Measurements from ENCODE around the gene HDAC9. TPM values are rescaled to one million over a fixed set of nuclear protein-coding genes. Genes with fewer than 3 reads are reported as not detected.

HDAC9 gene
- total RNA-seq, 1 experiment from 2014 or later, result 159 TPM

DNA sequence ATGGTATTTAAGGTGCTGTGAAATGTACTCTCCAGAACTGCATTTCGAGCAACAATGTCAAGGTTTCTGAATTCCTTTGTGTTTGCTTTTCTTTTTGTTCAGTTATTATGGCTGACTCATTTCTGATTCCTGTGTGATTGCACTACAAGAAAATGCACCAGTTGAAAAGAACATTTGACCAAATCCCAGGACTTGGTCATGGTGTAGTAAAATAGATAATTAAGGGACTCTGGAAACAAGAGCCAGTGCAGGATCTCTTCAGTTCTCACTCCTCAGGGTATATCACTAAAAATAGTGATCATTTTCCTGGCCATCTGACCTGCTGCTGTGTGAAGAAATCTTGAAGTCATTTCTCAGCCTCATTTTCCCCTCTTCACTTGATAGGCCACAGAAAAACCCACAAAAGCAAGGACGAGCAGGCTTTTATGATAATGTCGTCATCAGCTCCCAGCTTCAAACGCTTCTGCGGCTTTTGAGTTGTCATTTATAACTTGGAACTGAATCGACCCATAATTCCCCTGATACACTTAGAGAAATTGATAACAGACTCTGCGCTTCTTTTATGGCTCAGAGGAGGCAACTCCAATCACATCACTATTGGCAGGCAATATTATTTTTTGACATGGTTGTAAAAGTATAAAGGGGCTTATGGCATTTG is 274.7 kb downstream of the HDAC9 start:
- H3K36me3 Mint-ChIP-seq (ENCODE audit: insufficient read depth, unreplicated experiment), result no peaks in the 10 kb centered on the region

GRCh38 chr7:18770822-18771221 is 275.3 kb downstream of the HDAC9 start:
- DNase-seq, result no peak
- intact Hi-C loops (cut with micrococcal nuclease; ENCODE audit: unreplicated experiment), result no loop called here
- Mint-ChIP-seq H3K4me3 (ENCODE audit: low read depth, unreplicated experiment) (no peak overlapping the region), H3K4me1 (ENCODE audit: low read depth, unreplicated experiment) (no peaks in the 10 kb centered on the region), H3K27ac (ENCODE audit: unreplicated experiment) (no peak overlapping the region), H3K36me3 (ENCODE audit: insufficient read depth, unreplicated experiment) (no peaks in the 10 kb centered on the region), H3K27me3 (ENCODE audit: unreplicated experiment) (no peaks in the 10 kb centered on the region), H3K9me3 (ENCODE audit: low read depth, unreplicated experiment) (no peaks in the 10 kb centered on the region)
- no TSS peak for BruUV-seq (replicated peaks)
- TF ChIP-seq, protein P1, sequence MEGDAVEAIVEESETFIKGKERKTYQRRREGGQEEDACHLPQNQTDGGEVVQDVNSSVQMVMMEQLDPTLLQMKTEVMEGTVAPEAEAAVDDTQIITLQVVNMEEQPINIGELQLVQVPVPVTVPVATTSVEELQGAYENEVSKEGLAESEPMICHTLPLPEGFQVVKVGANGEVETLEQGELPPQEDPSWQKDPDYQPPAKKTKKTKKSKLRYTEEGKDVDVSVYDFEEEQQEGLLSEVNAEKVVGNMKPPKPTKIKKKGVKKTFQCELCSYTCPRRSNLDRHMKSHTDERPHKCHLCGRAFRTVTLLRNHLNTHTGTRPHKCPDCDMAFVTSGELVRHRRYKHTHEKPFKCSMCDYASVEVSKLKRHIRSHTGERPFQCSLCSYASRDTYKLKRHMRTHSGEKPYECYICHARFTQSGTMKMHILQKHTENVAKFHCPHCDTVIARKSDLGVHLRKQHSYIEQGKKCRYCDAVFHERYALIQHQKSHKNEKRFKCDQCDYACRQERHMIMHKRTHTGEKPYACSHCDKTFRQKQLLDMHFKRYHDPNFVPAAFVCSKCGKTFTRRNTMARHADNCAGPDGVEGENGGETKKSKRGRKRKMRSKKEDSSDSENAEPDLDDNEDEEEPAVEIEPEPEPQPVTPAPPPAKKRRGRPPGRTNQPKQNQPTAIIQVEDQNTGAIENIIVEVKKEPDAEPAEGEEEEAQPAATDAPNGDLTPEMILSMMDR (IDR thresholded peaks at IDR 0.05; ENCODE audit: unreplicated experiment), result no peak
- CTCF ChIA-PET, result no interaction called here

More for the DNA sequence above, 274.7 kb downstream of the HDAC9 start:
- intact Hi-C loops (cut with micrococcal nuclease; ENCODE audit: unreplicated experiment), result no loop called here
- Mint-ChIP-seq H3K27ac (ENCODE audit: unreplicated experiment) (no peak overlapping the region), H3K9me3 (ENCODE audit: low read depth, unreplicated experiment) (no peaks in the 10 kb centered on the region), H3K4me1 (ENCODE audit: low read depth, unreplicated experiment) (no peaks in the 10 kb centered on the region), H3K27me3 (ENCODE audit: unreplicated experiment) (no peaks in the 10 kb centered on the region), H3K4me3 (ENCODE audit: low read depth, unreplicated experiment) (no peak overlapping the region)
- TF ChIP-seq, protein P1 (IDR thresholded peaks at IDR 0.05; ENCODE audit: unreplicated experiment), result no peak
- no peak for DNase-seq
- CTCF ChIA-PET, result no interaction called here
- no TSS peak for BruUV-seq (replicated peaks)

- no peaks in the 10 kb centered on the region for H3K36me3 Mint-ChIP-seq (ENCODE audit: insufficient read depth, unreplicated experiment)
- BruUV-seq (replicated peaks), result no TSS peak
- no peaks in the 10 kb centered on the region for H3K9me3 Mint-ChIP-seq (ENCODE audit: low read depth, unreplicated experiment)
- H3K27ac Mint-ChIP-seq (ENCODE audit: unreplicated experiment), result no peak overlapping the region
- intact Hi-C loops (cut with micrococcal nuclease; ENCODE audit: unreplicated experiment), result no loop called here
- no peak overlapping the region for H3K4me3 Mint-ChIP-seq (ENCODE audit: low read depth, unreplicated experiment)
- H3K27me3 Mint-ChIP-seq (ENCODE audit: unreplicated experiment), result no peaks in the 10 kb centered on the region
- CTCF ChIA-PET, result no interaction called here
- no peak for DNase-seq
- TF ChIP-seq, protein P1 (IDR thresholded peaks at IDR 0.05; ENCODE audit: unreplicated experiment), result no peak
- H3K4me1 Mint-ChIP-seq (ENCODE audit: low read depth, unreplicated experiment), result no peaks in the 10 kb centered on the region
These were observed 276.5 kb downstream of the HDAC9 start for GRCh38 chr7:18771834-18772566.

DNA sequence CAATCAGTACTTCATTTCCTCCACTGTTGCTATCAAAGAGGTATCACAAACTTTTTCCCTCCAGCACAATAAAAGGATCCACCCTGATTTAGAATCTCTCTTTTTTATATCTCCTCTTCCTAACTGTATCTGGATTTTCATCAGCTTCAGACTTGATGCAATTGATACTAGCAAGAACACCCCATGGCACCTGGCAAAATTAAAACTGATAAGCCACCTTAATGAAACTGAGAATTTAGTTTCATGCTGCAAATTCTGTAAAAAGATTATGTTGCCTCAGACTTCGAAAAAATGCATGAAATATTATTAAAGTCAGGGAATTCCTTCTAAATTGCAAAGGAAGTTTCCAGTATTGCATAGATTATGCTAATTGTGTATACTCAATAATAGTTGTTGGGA is 277.0 kb downstream of the HDAC9 start:
- intact Hi-C loops (cut with micrococcal nuclease; ENCODE audit: unreplicated experiment), result no loop called here
- Mint-ChIP-seq H3K27ac (ENCODE audit: unreplicated experiment) (no peak overlapping the region), H3K9me3 (ENCODE audit: low read depth, unreplicated experiment) (no peaks in the 10 kb centered on the region), H3K4me1 (ENCODE audit: low read depth, unreplicated experiment) (no peaks in the 10 kb centered on the region), H3K36me3 (ENCODE audit: insufficient read depth, unreplicated experiment) (no peaks in the 10 kb centered on the region), H3K27me3 (ENCODE audit: unreplicated experiment) (no peaks in the 10 kb centered on the region), H3K4me3 (ENCODE audit: low read depth, unreplicated experiment) (no peak overlapping the region)
- CTCF ChIA-PET, result no interaction called here
- TF ChIP-seq, protein P1 (IDR thresholded peaks at IDR 0.05; ENCODE audit: unreplicated experiment), result no peak
- no peak for DNase-seq
- no TSS peak for BruUV-seq (replicated peaks)

Measured in Calu3 (cell line).